Type B pancreatic cell (in vitro differentiated cells): ENCODE measurements around the gene KRTAP10-7. TPM values are rescaled to one million over a fixed set of nuclear protein-coding genes. Genes with fewer than 3 reads are reported as not detected.

Experiments used
- DNase-seq: peaks from one replicate; pipeline ENCODE4 v3.0.0; 2021; ENCODE audit warnings: mixed read lengths; ENCODE audit not compliant: unreplicated experiment; ENCODE audit errors: extremely low spot score
- H3K27ac Mint-ChIP-seq: 2 replicates; pipeline ENCODE4 v1.8.0; 2021; ENCODE audit warnings: mild to moderate bottlenecking, mixed read lengths
- H3K27me3 Mint-ChIP-seq: 2 replicates; pipeline ENCODE4 v1.8.0; 2021; ENCODE audit warnings: mixed read lengths
- H3K36me3 Mint-ChIP-seq: 2 replicates; pipeline ENCODE4 v1.8.0; 2021; ENCODE audit warnings: mixed read lengths
- H3K4me1 Mint-ChIP-seq: one replicate; pipeline ENCODE4 v1.8.0; 2021; ENCODE audit warnings: mixed read lengths; ENCODE audit not compliant: unreplicated experiment
- H3K4me3 Mint-ChIP-seq: 2 replicates; pipeline ENCODE4 v1.8.0; 2021; ENCODE audit warnings: mild to moderate bottlenecking, mixed read lengths
- H3K9me3 Mint-ChIP-seq: 2 replicates; pipeline ENCODE4 v1.8.0; 2021; ENCODE audit warnings: mixed read lengths
- CTCF ChIP-seq: fragments of 200-600 bp; sonication (generic); conservative IDR thresholded peaks from 2 replicates; pipeline ENCODE4 v1.5.0; 2021; ENCODE audit warnings: antibody characterized with exemption, mild to moderate bottlenecking
- total RNA-seq: library from RNA; stranded (reverse); gene quantifications from 2 replicates; pipeline ENCODE4 v1.2.1, GENCODE V29; 2021; ENCODE audit warnings: low replicate concordance

KRTAP10-7 gene
- total RNA-seq, 1 donor from 2014 or later = not detected

- no peaks in the 10 kb centered on the region for H3K36me3 Mint-ChIP-seq
- H3K27ac Mint-ChIP-seq = no peak overlapping the region
- H3K9me3 Mint-ChIP-seq = no peaks in the 10 kb centered on the region
- DNase-seq = no peak
- H3K4me1 Mint-ChIP-seq = no peaks in the 10 kb centered on the region
- TF ChIP-seq CTCF = no peak
- H3K4me3 Mint-ChIP-seq = no peak overlapping the region
- H3K27me3 Mint-ChIP-seq = peaks cover 6% of the 10 kb centered on the region
These were observed 15.1 kb downstream of the KRTAP10-7 start for GRCh38 chr21:44615466-44615865.

GRCh38 chr21:44615911-44616590 is 15.7 kb downstream of the KRTAP10-7 start:
- Mint-ChIP-seq H3K4me1 (no peaks in the 10 kb centered on the region), H3K4me3 (no peak overlapping the region), H3K36me3 (no peaks in the 10 kb centered on the region), H3K27me3 (peaks cover 6% of the 10 kb centered on the region), H3K27ac (no peak overlapping the region), H3K9me3 (no peaks in the 10 kb centered on the region)
- no peak for TF ChIP-seq CTCF
- DNase-seq = no peak

GRCh38 chr21:44616591-44616926 is 16.2 kb downstream of the KRTAP10-7 start:
- no peaks in the 10 kb centered on the region for H3K4me1 Mint-ChIP-seq
- peaks cover 6% of the 10 kb centered on the region for H3K27me3 Mint-ChIP-seq
- H3K27ac Mint-ChIP-seq = no peak overlapping the region
- no peaks in the 10 kb centered on the region for H3K9me3 Mint-ChIP-seq
- H3K4me3 Mint-ChIP-seq = no peak overlapping the region
- DNase-seq = no peak
- H3K36me3 Mint-ChIP-seq = no peaks in the 10 kb centered on the region
- no peak for TF ChIP-seq CTCF

- Mint-ChIP-seq H3K4me1 (no peaks in the 10 kb centered on the region), H3K27me3 (peaks cover 6% of the 10 kb centered on the region), H3K9me3 (no peaks in the 10 kb centered on the region), H3K36me3 (no peaks in the 10 kb centered on the region), H3K4me3 (no peak overlapping the region), H3K27ac (no peak overlapping the region)
- DNase-seq = no peak
- no peak for TF ChIP-seq CTCF
These were observed 16.7 kb downstream of the KRTAP10-7 start for GRCh38 chr21:44617071-44617501.

- no peak for DNase-seq
- H3K4me1 Mint-ChIP-seq = no peaks in the 10 kb centered on the region
- peaks cover 6% of the 10 kb centered on the region for H3K27me3 Mint-ChIP-seq
- H3K36me3 Mint-ChIP-seq = no peaks in the 10 kb centered on the region
- TF ChIP-seq CTCF = peak; percentile 37
- H3K27ac Mint-ChIP-seq = no peak overlapping the region
- H3K4me3 Mint-ChIP-seq = no peak overlapping the region
- H3K9me3 Mint-ChIP-seq = peaks cover 3% of the 10 kb centered on the region
These were observed 18.1 kb downstream of the KRTAP10-7 start for GRCh38 chr21:44618504-44618903.
